ENCODE data around the gene PLEKHA8.

DNA sequence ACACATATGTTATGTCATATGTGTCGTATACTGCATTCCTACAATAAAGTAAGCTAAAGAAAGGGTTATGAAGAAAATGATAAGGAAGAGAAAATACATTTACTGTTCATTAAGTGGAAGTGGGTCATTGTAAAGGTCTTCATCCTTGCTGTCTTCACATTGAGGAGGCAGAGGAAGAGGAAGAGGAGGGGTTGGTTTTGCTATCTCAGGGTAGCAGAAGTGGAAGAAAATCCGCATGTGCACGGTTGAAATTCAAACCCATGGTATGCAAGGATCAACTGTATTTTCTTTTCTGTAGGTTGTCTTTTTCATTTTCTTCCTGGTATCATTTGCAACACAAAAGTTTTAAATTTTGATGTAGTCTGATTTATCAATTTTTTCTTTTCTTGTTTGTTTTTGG, 6.3 kb downstream of the PLEKHA8 start:
- TF ChIP-seq POLR2AphosphoS5 (IDR thresholded peaks at IDR 0.05; ENCODE audit: low read depth, low read length) = no peak
- no peak for TF ChIP-seq REST (IDR thresholded peaks at IDR 0.05; ENCODE audit: insufficient read depth in 1 of 2, low read depth in 2 of 2, low read length in 2 of 2)
- no peak for TF ChIP-seq SIN3A (IDR thresholded peaks at IDR 0.05; ENCODE audit: borderline replicate concordance, insufficient read depth, low read length)
